ENCODE data around the gene AQP12B.

The AQP12B gene

GRCh38 chr2:240647503-240648154, 35.1 kb downstream of the AQP12B start:
- DNase-seq (ENCODE audit: insufficient read length, low spot score) (no peak), FAIRE-seq (no peak)
- no peak for TF ChIP-seq POLR2A (IDR thresholded peaks at IDR 0.05; ENCODE audit: low read depth, low read length)

GRCh38 chr2:240646900-240647502, 35.7 kb downstream of the AQP12B start:
- no peak for TF ChIP-seq POLR2A (IDR thresholded peaks at IDR 0.05; ENCODE audit: low read depth, low read length)
- FAIRE-seq (no peak), DNase-seq (ENCODE audit: insufficient read length, low spot score) (no peak)

DNA sequence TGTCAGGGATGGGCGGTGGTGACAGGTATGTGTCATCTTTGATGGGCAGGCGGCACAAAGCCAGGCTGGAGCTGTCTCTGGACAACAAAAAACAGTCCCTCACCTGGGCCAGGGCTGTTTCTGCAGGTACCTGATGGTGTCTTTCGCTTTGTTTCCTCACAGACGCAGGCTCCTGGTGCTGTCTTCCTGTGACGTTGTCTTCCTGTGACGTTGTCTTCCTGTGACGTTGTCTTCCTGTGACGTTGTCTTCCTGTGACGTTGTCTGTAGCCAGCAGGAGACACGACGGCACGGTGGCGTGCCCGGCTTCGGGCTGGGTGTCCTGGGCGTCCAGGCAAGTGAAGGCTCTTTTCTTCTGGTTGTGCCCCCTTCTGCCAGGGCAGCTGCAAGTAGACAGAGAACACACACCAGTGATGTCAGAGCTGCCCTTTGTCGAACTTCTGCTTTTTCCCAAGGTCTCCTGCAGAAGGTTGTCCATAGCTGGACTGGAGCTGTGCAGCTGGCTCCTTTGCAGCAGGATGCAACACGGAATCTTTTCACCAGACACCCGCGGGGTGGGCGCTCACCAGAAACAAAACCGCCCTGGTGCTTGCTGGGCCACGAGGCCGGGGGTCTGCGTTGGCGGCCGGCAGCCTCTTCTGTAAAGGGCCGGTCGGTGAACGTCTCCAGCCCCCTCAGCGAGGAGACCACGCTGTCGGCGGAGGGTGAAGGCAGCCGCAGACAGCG, 36.3 kb downstream of the AQP12B start:
- TF ChIP-seq POLR2A (IDR thresholded peaks at IDR 0.05; ENCODE audit: low read depth, low read length): no peak
- DNase-seq (ENCODE audit: insufficient read length, low spot score): no peak
- no peak for FAIRE-seq

DNA sequence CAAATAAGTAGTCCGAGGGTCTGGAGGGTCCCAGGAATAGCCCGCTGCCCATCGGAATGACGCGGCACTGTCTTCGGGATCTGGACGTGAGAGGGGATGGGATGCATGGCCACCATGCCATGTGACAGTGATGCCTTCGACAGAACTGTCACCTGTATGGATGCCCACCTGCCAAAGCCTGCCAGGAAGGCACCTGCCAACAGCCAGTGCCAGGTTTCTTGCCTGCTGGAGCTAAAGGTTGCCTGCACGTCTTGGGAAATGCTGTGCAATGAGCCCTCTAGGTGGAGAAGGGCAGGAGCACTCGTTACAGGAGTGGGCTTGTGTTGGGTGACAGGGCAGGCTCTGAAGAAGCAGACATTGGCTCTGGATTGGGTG, 36.9 kb downstream of the AQP12B start:
- DNase-seq (ENCODE audit: insufficient read length, low spot score) (no peak), FAIRE-seq (no peak)
- no peak for TF ChIP-seq POLR2A (IDR thresholded peaks at IDR 0.05; ENCODE audit: low read depth, low read length)

GRCh38 chr2:240645346-240645745, 37.3 kb downstream of the AQP12B start:
- TF ChIP-seq POLR2A (IDR thresholded peaks at IDR 0.05; ENCODE audit: low read depth, low read length): no peak
- FAIRE-seq (no peak), DNase-seq (ENCODE audit: insufficient read length, low spot score) (no peak)

GRCh38 chr2:240644859-240645301, 37.8 kb downstream of the AQP12B start:
- no peak for TF ChIP-seq POLR2A (IDR thresholded peaks at IDR 0.05; ENCODE audit: low read depth, low read length)
- FAIRE-seq: no peak
- DNase-seq (ENCODE audit: insufficient read length, low spot score): no peak

- no peak for TF ChIP-seq POLR2A (IDR thresholded peaks at IDR 0.05; ENCODE audit: low read depth, low read length)
- FAIRE-seq (no peak), DNase-seq (ENCODE audit: insufficient read length, low spot score) (no peak)
Measured at GRCh38 chr2:240644171-240644651, 38.5 kb downstream of the AQP12B start.

GRCh38 chr2:240643811-240644150, 38.9 kb downstream of the AQP12B start:
- no peak for TF ChIP-seq POLR2A (IDR thresholded peaks at IDR 0.05; ENCODE audit: low read depth, low read length)
- DNase-seq (ENCODE audit: insufficient read length, low spot score): no peak

GRCh38 chr2:240643093-240643810, 39.4 kb downstream of the AQP12B start:
- FAIRE-seq (no peak), DNase-seq (ENCODE audit: insufficient read length, low spot score) (no peak)
- TF ChIP-seq POLR2A (IDR thresholded peaks at IDR 0.05; ENCODE audit: low read depth, low read length): no peak

More at GRCh38 chr2:240643811-240644150, 38.9 kb downstream of the AQP12B start:
- FAIRE-seq: no peak

GRCh38 chr2:240642806-240643092, 39.9 kb downstream of the AQP12B start:
- DNase-seq (ENCODE audit: insufficient read length, low spot score) (no peak), FAIRE-seq (no peak)
- TF ChIP-seq POLR2A (IDR thresholded peaks at IDR 0.05; ENCODE audit: low read depth, low read length): no peak

GRCh38 chr2:240642061-240642805, 40.5 kb downstream of the AQP12B start:
- no peak for FAIRE-seq

GRCh38 chr2:240640939-240641338, 41.7 kb downstream of the AQP12B start:
- DNase-seq (ENCODE audit: insufficient read length, low spot score): peak; percentile 53

More at GRCh38 chr2:240642061-240642805, 40.5 kb downstream of the AQP12B start:
- no peak for DNase-seq (ENCODE audit: insufficient read length, low spot score)
- no peak for TF ChIP-seq POLR2A (IDR thresholded peaks at IDR 0.05; ENCODE audit: low read depth, low read length)

GRCh38 chr2:240639566-240639965, 43.1 kb downstream of the AQP12B start:
- DNase-seq (ENCODE audit: insufficient read length, low spot score): no peak
- FAIRE-seq: no peak
- TF ChIP-seq POLR2A (IDR thresholded peaks at IDR 0.05; ENCODE audit: low read depth, low read length): no peak

More at GRCh38 chr2:240640939-240641338, 41.7 kb downstream of the AQP12B start:
- TF ChIP-seq POLR2A (IDR thresholded peaks at IDR 0.05; ENCODE audit: low read depth, low read length): no peak
- no peak for FAIRE-seq
